ENCODE measurements around the gene BICRA. TPM values are rescaled to one million over a fixed set of nuclear protein-coding genes. Genes with fewer than 3 reads are reported as not detected.
"Not testable (repeated sequence)": the region's sequence is repeated elsewhere in the genome, so short reads cannot be mapped to it uniquely, and the experiment has no call there.

The BICRA gene
- total RNA-seq, 2 experiments from 2014 or later = 4.4 to 16.0 TPM

GRCh38 chr19:47726467-47726866 is 117.5 kb downstream of the BICRA start:
- Histone ChIP-seq H3K79me2 (ENCODE audit: insufficient read depth, low read depth, low read length) (no peaks in the 10 kb centered on the region), H3K9me3 (ENCODE audit: low read length) (no peaks in the 10 kb centered on the region), H3K36me3 (ENCODE audit: insufficient read depth, low read length) (no peaks in the 10 kb centered on the region), H3K4me3 (ENCODE audit: low read depth, low read length, poor library complexity, severe bottlenecking) (no peak overlapping the region), H3K4me1 (ENCODE audit: insufficient read depth, low read length, poor library complexity, severe bottlenecking) (no peaks in the 10 kb centered on the region), H4K20me1 (ENCODE audit: insufficient read depth, low read length) (no peaks in the 10 kb centered on the region), H3K27ac (ENCODE audit: low read depth, low read length, poor library complexity, severe bottlenecking) (no peak overlapping the region), H3K4me2 (ENCODE audit: low read length) (no peak overlapping the region), H3K9me2 (ENCODE audit: insufficient read depth, low read length) (no peaks in the 10 kb centered on the region), H2AFZ (ENCODE audit: low read length) (no peak overlapping the region)
- no peak for TF ChIP-seq CTCF (conservative IDR thresholded peaks at IDR 0.05; ENCODE audit: low read length)
- no peak for TF ChIP-seq EZH2phosphoT487 (IDR thresholded peaks at IDR 0.05; ENCODE audit: borderline replicate concordance, low read depth, low read length)
- POLR2A ChIA-PET = interaction anchor here (0.5 kb wide), 1 partner anchor 180 kb away, joined by 3 read pairs; no protein-coding TSS in a partner anchor
- intact Hi-C loops (cut with micrococcal nuclease; ENCODE audit: unreplicated experiment) = no loop called here
- CTCF ChIA-PET (ENCODE audit: unreplicated experiment) = no interaction called here
- BruUV-seq (replicated peaks) = no TSS peak
- DNase-seq (ENCODE audit: low spot score) = no peak

- BruUV-seq (replicated peaks); H3K4me1 ChIP-seq (ENCODE audit: insufficient read depth, low read length, poor library complexity, severe bottlenecking); H3K4me2 ChIP-seq (ENCODE audit: low read length); DNase-seq (ENCODE audit: low spot score); H3K27ac ChIP-seq (ENCODE audit: low read depth, low read length, poor library complexity, severe bottlenecking); H4K20me1 ChIP-seq (ENCODE audit: insufficient read depth, low read length); intact Hi-C loops (cut with micrococcal nuclease; ENCODE audit: unreplicated experiment); H3K9me3 ChIP-seq (ENCODE audit: low read length); CTCF ChIA-PET (ENCODE audit: unreplicated experiment); H3K4me3 ChIP-seq (ENCODE audit: low read depth, low read length, poor library complexity, severe bottlenecking); H3K36me3 ChIP-seq (ENCODE audit: insufficient read depth, low read length); H3K9me2 ChIP-seq (ENCODE audit: insufficient read depth, low read length); H3K79me2 ChIP-seq (ENCODE audit: insufficient read depth, low read depth, low read length); H2AFZ ChIP-seq (ENCODE audit: low read length): not testable (repeated sequence)
- POLR2A ChIA-PET = interaction anchor here (0.7 kb wide), 1 partner anchor 327 kb away, joined by 3 read pairs; no protein-coding TSS in a partner anchor
Observed at GRCh38 chr19:47728295-47728694, 119.4 kb downstream of the BICRA start.

- no peak for DNase-seq (ENCODE audit: low spot score)
- H3K4me2 ChIP-seq (ENCODE audit: low read length) = no peak overlapping the region
- H2AFZ ChIP-seq (ENCODE audit: low read length) = no peak overlapping the region
- no peaks in the 10 kb centered on the region for H3K36me3 ChIP-seq (ENCODE audit: insufficient read depth, low read length)
- H3K4me3 ChIP-seq (ENCODE audit: low read depth, low read length, poor library complexity, severe bottlenecking) = no peak overlapping the region
- no peaks in the 10 kb centered on the region for H3K9me3 ChIP-seq (ENCODE audit: low read length)
- no peaks in the 10 kb centered on the region for H3K9me2 ChIP-seq (ENCODE audit: insufficient read depth, low read length)
- ChIA-PET POLR2A (no interaction called here), CTCF (ENCODE audit: unreplicated experiment) (no interaction called here)
- no peaks in the 10 kb centered on the region for H3K79me2 ChIP-seq (ENCODE audit: insufficient read depth, low read depth, low read length)
- no TSS peak for BruUV-seq (replicated peaks)
- TF ChIP-seq CTCF (conservative IDR thresholded peaks at IDR 0.05; ENCODE audit: low read length) = no peak
- TF ChIP-seq EZH2phosphoT487 (IDR thresholded peaks at IDR 0.05; ENCODE audit: borderline replicate concordance, low read depth, low read length) = no peak
- intact Hi-C loops (cut with micrococcal nuclease; ENCODE audit: unreplicated experiment) = no loop called here
- no peaks in the 10 kb centered on the region for H3K4me1 ChIP-seq (ENCODE audit: insufficient read depth, low read length, poor library complexity, severe bottlenecking)
- no peak overlapping the region for H3K27ac ChIP-seq (ENCODE audit: low read depth, low read length, poor library complexity, severe bottlenecking)
- no peaks in the 10 kb centered on the region for H4K20me1 ChIP-seq (ENCODE audit: insufficient read depth, low read length)
Observed at GRCh38 chr19:47729468-47729798, 120.5 kb downstream of the BICRA start.
